Fibroblast of lung (primary cell): ENCODE data around the gene AZI2. TPM values are rescaled to one million over a fixed set of nuclear protein-coding genes. Genes with fewer than 3 reads are reported as not detected.

Experiments used
- DNase-seq, 2 donors: peaks; one replicate each; pipeline versions ENCODE4 v3.0.0 to v3.0.0-alpha.2; 2010; ENCODE audit warnings: low read depth in 2 of 2
- H2AFZ ChIP-seq: 2 replicates; pipeline ENCODE4 v1.5.1; 2012; ENCODE audit warnings: low read length, control low read depth, inconsistent platforms
- H3K27ac ChIP-seq: 2 replicates; pipeline ENCODE4 v1.5.1; 2011; ENCODE audit warnings: low read length, control low read depth; ENCODE audit not compliant: insufficient read depth
- H3K27me3 ChIP-seq: 2 replicates; pipeline ENCODE4 v1.5.1; 2011; ENCODE audit warnings: mild to moderate bottlenecking, low read length; ENCODE audit not compliant: control insufficient read depth, insufficient read depth
- H3K36me3 ChIP-seq: 2 replicates; pipeline ENCODE4 v1.5.1; 2011; ENCODE audit warnings: low read length; ENCODE audit not compliant: control insufficient read depth, insufficient read depth
- H3K4me1 ChIP-seq: 2 replicates; pipeline ENCODE4 v1.5.1; 2011; ENCODE audit warnings: low read length; ENCODE audit not compliant: control insufficient read depth, insufficient read depth; ENCODE audit errors: extremely low read depth
- H3K4me2 ChIP-seq: 2 replicates; pipeline ENCODE4 v1.5.1; 2011; ENCODE audit warnings: low read length, control low read depth; ENCODE audit not compliant: insufficient read depth; ENCODE audit errors: extremely low read depth
- H3K4me3 ChIP-seq, 4 experiments: fragments of 200-600 bp in 1 of 4; sonication (generic) in 1 of 4; replicated peaks in 1 of 4; 2 replicates each; pipeline ENCODE4 v1.5.1; 2011 to 2016; ENCODE audit warnings: low read length in 4 of 4, low read depth in 3 of 4, mild to moderate bottlenecking in 3 of 4, control low read depth in 2 of 4, inconsistent platforms in 1 of 4, mixed read lengths in 1 of 4; ENCODE audit not compliant: insufficient read depth in 1 of 4; ENCODE audit errors: control extremely low read depth in 1 of 4
- H3K79me2 ChIP-seq: 2 replicates; pipeline ENCODE4 v1.5.1; 2012; ENCODE audit warnings: mild to moderate bottlenecking, low read length, inconsistent platforms; ENCODE audit not compliant: control insufficient read depth, insufficient read depth
- H3K9ac ChIP-seq: 2 replicates; pipeline ENCODE4 v1.5.1; 2011; ENCODE audit warnings: mild to moderate bottlenecking, low read length, control low read depth; ENCODE audit not compliant: insufficient read depth
- H3K9me3 ChIP-seq: 2 replicates; pipeline ENCODE4 v1.5.1; 2012; ENCODE audit warnings: low read depth, low read length; ENCODE audit not compliant: control insufficient read depth, insufficient read depth
- H4K20me1 ChIP-seq: 2 replicates; pipeline ENCODE4 v1.5.1; 2011; ENCODE audit warnings: low read length; ENCODE audit not compliant: control insufficient read depth, insufficient read depth; ENCODE audit errors: extremely low read depth
- EZH2 ChIP-seq: IDR thresholded peaks from 2 replicates; pipeline ENCODE4 v1.5.1; 2012; ENCODE audit warnings: low read length, control low read depth, mild to moderate bottlenecking; ENCODE audit errors: missing control alignments
- polyA plus RNA-seq, 2 donors: library from polyadenylated mRNA; depleted of rRNA in 1 of 2; stranded (reverse) in 1 of 2; unstranded in 1 of 2; fragments of >200 nt; gene quantifications; 2 replicates each; pipeline ENCODE4 v1.2.1, GENCODE V29; 2011 to 2012; ENCODE audit warnings: missing spikeins in 1 of 2
- total RNA-seq: library from RNA; depleted of rRNA; stranded (reverse); fragments of >200 nt; gene quantifications from 2 replicates; pipeline ENCODE4 v1.2.1, GENCODE V29; 2014
- TF ChIP-seq, protein P1 (sequence below), 2 donors: IDR thresholded peaks in 1 of 2; conservative IDR thresholded peaks in 1 of 2; 1 replicate in 1 of 2; 2 replicates in 1 of 2; pipeline ENCODE4 v1.5.1; 2011 to 2012; ENCODE audit warnings: low read length in 2 of 2, control low read depth in 1 of 2, inconsistent platforms in 1 of 2, low read depth in 1 of 2, mild to moderate bottlenecking in 1 of 2

Gene AZI2
- total and polyA plus RNA-seq, 2 donors (not counting 1 experiment from before 2014, with no cell fraction given) = 183 to 202 TPM

DNA sequence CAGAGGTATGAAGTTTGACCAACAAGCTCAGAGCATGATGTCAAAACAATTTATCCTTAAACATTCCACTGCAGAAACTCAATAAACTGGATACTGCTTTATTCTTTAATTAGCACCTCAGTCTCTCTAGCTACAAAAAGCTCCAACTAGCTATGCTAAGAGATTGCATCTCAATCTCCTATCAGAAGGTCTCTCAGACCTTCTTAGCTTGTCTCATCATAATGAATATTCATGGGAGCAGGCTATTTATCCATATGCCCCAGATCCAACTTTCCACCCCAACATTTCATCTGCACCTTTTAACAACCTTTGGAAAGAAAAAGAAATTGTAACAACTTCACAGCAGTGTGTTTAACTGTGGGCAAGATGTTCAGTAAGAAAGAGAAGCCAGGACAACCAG, 11.4 kb downstream of the AZI2 start:
- DNase-seq = no peak
- H3K27me3 ChIP-seq = no peaks in the 10 kb centered on the region
- H3K9ac ChIP-seq = no peak overlapping the region
- H3K4me3 ChIP-seq = no peak overlapping the region
- no peak overlapping the region for H3K4me2 ChIP-seq
- no peak overlapping the region for H2AFZ ChIP-seq
- H3K79me2 ChIP-seq = peaks cover 4% of the 10 kb centered on the region
- H3K9me3 ChIP-seq = no peaks in the 10 kb centered on the region
- H3K36me3 ChIP-seq = no peaks in the 10 kb centered on the region
- H3K4me1 ChIP-seq = no peaks in the 10 kb centered on the region
- H3K27ac ChIP-seq = no peak overlapping the region
- no peak for TF ChIP-seq EZH2
- TF ChIP-seq, protein P1, sequence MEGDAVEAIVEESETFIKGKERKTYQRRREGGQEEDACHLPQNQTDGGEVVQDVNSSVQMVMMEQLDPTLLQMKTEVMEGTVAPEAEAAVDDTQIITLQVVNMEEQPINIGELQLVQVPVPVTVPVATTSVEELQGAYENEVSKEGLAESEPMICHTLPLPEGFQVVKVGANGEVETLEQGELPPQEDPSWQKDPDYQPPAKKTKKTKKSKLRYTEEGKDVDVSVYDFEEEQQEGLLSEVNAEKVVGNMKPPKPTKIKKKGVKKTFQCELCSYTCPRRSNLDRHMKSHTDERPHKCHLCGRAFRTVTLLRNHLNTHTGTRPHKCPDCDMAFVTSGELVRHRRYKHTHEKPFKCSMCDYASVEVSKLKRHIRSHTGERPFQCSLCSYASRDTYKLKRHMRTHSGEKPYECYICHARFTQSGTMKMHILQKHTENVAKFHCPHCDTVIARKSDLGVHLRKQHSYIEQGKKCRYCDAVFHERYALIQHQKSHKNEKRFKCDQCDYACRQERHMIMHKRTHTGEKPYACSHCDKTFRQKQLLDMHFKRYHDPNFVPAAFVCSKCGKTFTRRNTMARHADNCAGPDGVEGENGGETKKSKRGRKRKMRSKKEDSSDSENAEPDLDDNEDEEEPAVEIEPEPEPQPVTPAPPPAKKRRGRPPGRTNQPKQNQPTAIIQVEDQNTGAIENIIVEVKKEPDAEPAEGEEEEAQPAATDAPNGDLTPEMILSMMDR (conservative IDR thresholded peaks at IDR 0.05 in 1 of 2, IDR thresholded peaks at IDR 0.05 in 1 of 2; ENCODE audit: low read depth in 1 of 2, low read length in 2 of 2) = no peak
- no peaks in the 10 kb centered on the region for H4K20me1 ChIP-seq

DNA sequence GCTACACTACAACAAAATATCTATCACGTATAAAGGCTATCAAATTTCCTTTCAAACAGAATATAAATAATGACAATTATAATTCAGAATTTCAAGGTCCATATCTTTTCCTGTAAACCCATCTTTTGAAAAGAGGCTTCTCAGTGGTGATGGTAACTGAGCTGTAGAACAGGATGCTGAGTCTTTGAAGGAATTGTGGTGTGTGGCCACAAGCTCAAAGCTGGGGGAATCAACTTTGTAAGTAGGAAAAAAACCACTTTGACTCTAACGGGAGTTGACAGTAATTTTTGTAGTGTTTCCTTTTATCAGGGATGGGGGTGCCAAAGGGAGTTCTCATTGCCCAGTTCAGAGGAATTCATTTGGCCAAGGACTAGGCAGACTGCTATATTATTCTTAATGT, 13.4 kb downstream of the AZI2 start:
- no peak overlapping the region for H3K27ac ChIP-seq
- H4K20me1 ChIP-seq = no peaks in the 10 kb centered on the region
- H3K4me1 ChIP-seq = no peaks in the 10 kb centered on the region
- H3K27me3 ChIP-seq = no peaks in the 10 kb centered on the region
- no peak for TF ChIP-seq EZH2
- TF ChIP-seq, protein P1 (conservative IDR thresholded peaks at IDR 0.05 in 1 of 2, IDR thresholded peaks at IDR 0.05 in 1 of 2; ENCODE audit: low read depth in 1 of 2, low read length in 2 of 2) = no peak
- no peak overlapping the region for H3K4me3 ChIP-seq
- no peaks in the 10 kb centered on the region for H3K79me2 ChIP-seq
- no peak overlapping the region for H2AFZ ChIP-seq
- no peak overlapping the region for H3K4me2 ChIP-seq
- H3K9me3 ChIP-seq = no peaks in the 10 kb centered on the region
- peaks cover 1% of the 10 kb centered on the region for H3K36me3 ChIP-seq
- no peak for DNase-seq
- no peak overlapping the region for H3K9ac ChIP-seq

DNA sequence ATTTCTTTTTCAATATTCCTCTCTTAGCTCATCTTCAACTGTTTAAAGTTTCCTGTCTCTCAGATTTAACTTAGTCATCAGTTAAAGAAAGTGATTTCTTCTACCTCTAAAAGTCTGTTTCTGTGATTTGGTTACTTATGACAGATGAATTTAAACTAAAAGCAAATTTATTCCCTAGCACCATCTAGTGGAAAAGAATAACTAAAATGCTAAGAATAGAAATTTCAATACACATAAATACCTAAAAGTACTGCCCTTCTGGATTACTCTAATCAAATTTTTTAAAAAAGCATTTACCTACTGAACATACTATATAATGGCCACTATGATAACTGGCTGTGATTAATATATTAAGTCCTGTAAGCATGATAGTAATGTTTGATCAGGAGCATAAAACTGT, 14.1 kb downstream of the AZI2 start:
- H3K4me2 ChIP-seq = no peak overlapping the region
- TF ChIP-seq EZH2 = no peak
- TF ChIP-seq, protein P1 (conservative IDR thresholded peaks at IDR 0.05 in 1 of 2, IDR thresholded peaks at IDR 0.05 in 1 of 2; ENCODE audit: low read depth in 1 of 2, low read length in 2 of 2) = no peak
- peaks cover 1% of the 10 kb centered on the region for H3K36me3 ChIP-seq
- no peaks in the 10 kb centered on the region for H3K27me3 ChIP-seq
- H2AFZ ChIP-seq = no peak overlapping the region
- H4K20me1 ChIP-seq = no peaks in the 10 kb centered on the region
- DNase-seq = peak in 1 of 2 donors; percentile 28
- H3K79me2 ChIP-seq = no peaks in the 10 kb centered on the region
- no peaks in the 10 kb centered on the region for H3K4me1 ChIP-seq
- H3K27ac ChIP-seq = no peak overlapping the region
- H3K9ac ChIP-seq = no peak overlapping the region
- H3K9me3 ChIP-seq = no peaks in the 10 kb centered on the region
- no peak overlapping the region for H3K4me3 ChIP-seq
